D341Med (cell line): ENCODE results near the gene GUCA2A.

Experiments
- DNase-seq: peaks from one replicate; pipeline ENCODE4 v3.0.0; 2012; ENCODE audit warnings: low spot score

Gene GUCA2A

GRCh38 chr1:42153624-42154023 lies 10.9 kb downstream of the GUCA2A start:
- no peak for DNase-seq

GRCh38 chr1:42152907-42153600 lies 11.5 kb downstream of the GUCA2A start, which contains the start of gene GUCA2B:
GUCA2B (plus strand) TSS chr1:42153410; CDS start chr1:42153451, 41 bp downstream.
- DNase-seq: no peak

DNA sequence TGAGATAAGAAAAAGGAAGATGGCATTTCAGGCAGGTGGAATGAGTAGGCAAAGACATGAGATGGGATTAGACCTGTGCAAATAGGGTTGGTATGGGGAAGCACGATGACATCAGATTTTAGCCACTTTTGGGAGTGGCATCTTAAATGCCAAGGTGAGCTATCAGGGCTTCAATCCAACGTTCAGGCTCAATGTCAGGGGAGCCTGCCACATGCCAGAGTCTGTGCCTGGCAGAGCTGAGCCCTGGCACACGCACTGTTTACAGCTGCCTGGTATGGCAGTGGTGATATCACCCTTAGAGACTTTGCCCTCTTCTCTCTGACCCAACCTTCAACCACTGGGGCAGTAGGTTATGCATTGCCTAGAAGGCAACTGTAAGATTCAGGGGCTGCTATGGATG lies 12.4 kb downstream of the GUCA2A start:
- DNase-seq: no peak

DNA sequence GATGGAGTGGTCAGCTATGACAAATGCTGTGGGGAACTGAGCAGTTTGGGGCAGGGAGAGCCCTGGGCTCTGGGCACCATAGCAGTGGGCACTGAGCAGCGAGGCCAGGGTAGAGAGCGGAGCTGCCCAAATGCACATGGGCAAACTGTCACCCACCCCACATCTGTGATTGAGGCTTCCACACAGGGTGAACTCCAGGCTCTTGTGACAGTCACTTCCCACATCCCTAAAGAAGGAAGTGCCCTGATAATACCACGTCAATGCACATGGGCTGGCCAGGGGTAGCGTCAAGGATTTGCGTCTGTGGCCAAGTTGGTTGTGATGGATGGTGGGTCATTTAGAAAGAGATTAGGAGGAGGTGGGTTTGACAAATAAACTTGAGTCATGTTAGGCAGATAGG lies 13.9 kb downstream of the GUCA2A start:
- DNase-seq: no peak

DNA sequence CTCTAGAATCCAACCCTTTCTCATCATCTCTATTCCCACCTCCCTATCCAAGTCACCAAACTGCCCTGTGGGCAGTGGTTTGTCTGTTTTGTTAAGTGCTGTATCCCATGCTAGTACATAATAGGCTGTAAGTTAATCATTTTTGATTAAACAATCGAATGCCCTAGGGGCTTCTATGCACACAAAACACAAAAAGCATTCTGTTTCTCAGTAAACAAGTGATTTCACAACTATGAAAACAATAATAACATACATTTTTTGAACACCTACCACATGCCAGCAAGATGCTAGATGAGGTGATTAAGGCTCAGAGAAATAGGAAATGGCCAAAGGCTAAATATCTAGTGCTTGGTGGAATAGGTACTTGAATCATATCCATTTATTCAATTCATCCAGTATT lies 16.4 kb downstream of the GUCA2A start:
- no peak for DNase-seq

DNA sequence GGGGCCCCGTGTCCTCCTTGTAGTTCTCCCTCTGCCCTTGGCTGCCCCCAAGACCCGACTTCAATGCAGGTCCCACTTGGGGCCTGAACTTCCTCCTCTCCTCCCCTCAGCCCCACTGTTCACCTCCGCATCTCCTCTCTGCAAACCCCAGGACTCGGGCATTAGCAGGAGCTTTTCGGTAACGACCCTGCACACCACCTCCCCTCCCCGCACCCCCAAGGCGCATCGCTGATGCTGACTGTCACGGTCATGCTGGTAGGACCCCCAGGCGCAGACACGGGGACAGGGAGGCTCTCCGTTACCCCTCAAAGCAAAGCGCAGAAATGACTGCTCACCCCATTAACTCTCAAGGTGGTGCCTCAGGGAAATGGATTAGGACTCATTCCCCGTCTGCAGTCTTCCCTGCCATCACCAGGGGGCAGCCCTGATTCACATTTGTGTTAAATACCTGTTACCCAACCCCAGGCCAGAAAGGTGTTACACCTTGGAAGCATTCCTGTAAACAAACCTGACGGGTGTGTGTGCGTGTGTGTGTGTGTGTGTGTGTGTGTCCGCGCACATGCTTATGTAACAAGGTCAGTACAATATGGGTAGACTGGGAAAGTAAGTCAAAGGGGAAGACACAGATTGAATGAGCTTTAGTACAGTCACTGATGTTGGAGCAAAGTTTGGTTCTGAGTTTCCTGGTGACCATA lies 17.8 kb downstream of the GUCA2A start:
- DNase-seq: peak; percentile 81

DNA sequence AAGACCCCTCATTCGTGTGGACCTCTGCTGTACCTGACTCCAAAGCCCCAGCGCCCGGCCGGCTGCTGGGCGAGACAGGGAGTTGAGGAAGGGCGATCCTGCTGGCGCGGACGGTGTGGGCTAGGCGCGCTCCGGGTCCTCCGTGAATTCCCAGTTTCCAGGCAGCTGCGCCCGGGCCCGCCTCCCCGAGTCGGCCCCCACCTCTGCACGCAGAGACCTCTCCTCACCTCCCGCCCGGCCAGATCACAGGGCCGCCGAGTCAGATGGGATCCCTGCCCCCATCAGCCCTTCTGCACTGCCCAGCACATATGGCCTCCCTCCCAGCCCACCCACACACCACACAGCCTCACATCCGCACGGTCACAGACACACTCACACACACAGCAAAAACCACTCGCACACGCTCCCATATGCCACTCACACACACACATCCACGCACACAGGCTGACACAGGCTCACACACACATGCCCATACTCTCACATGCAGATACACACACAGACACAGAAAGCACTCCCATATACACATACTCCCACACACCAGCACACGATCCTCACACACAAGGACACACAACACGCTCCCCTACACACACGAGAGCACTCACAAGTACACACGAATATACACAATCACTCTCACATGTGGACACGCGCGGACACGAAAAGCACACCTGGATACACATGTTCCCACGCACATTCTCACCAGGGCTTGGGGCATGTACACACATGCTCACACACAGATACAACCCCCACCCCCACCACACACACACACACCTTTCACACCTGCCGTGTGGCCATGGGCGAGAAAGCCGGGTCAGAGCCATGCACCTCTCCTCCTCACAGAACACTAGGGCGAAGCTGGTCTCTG lies 18.6 kb downstream of the GUCA2A start:
- DNase-seq: no peak

DNA sequence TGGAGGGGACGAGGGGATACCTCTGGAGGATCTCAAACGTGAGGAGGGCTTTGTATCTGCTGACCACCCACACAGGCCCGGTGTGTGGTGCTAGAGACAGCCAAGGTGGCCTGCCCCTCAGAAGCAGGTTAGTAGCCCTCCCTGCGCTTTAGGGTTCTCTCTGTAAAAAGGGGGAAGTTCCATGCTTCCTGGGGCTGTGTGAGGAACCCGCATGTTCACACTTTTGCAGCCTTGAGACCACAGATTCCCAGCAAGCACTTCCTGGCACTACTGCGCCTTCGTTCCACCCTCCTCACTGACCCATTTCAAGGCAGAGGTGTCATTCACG lies 19.2 kb downstream of the GUCA2A start:
- DNase-seq: no peak

DNA sequence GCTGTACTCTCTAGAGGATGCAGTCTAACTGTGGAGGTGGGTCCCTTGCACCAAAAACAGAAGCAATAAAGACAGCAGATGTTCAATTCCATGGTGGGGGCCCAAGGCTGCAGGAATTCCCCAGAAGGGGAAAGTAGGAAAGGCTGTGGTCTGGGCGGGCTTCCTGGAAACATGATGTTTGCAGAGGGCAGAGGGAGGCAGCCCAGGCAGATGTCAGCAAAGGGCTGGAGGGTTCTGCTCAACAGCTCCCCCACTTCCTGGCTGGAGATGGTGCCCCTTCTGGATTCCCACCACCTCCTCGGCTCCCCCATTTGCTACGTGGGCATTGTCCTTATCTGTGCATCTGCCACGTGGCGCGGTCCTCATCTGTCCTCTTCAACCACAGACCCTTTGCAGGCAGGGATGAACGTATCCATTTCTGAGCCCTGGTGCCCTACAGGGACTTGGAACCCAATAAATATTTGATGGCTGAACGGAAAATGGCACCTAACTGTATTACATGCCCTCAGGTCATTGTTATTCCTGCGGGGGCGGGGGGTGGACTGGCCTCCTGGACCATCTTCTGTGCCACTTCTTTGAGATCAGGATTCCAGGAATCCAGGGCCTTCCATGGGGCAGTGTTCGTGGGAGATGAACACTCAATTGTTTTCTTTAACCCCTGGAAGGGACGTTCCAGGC lies 19.7 kb downstream of the GUCA2A start:
- no peak for DNase-seq

- DNase-seq: no peak
These were observed 20.4 kb downstream of the GUCA2A start for GRCh38 chr1:42143896-42144710.

DNA sequence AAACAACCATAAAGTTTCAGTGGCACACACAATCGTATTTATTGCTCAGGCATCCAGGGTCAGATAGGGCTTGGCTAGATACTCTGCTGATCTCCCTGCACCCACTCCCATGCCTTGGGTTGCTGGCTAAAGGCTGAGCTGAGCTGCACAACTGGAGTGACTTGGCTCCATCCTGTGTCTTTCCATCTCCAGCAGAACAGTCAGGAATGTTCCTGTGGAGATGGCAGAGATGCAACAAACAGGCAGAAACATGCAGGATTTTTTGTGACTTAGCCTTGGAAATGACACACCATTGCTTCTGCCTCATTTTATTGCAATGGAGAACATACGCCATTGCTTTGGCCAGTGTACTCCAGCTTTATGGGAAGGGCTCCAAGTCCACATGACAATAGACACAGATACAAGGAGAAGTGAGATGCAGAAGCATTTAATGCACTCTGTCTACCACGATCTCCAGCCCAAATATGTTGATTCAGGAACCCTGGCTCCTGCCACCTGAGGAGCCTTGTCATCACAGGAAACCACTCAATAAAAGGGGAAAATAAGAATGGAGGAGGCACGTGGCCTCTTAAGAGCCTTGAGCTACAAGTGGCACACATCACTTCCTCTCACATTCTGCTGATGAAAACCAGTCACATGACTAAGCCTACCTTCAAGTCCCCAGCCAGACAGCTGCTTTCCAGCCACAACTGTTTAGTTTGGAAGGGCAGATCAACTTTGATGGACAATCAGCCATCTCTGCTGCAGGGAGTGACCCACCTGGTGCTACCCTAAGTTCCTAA lies 21.5 kb downstream of the GUCA2A start:
- no peak for DNase-seq

GRCh38 chr1:42141978-42142377 lies 22.6 kb downstream of the GUCA2A start:
- no peak for DNase-seq

- DNase-seq: no peak
These were observed 24.4 kb downstream of the GUCA2A start for GRCh38 chr1:42140191-42140590.

DNA sequence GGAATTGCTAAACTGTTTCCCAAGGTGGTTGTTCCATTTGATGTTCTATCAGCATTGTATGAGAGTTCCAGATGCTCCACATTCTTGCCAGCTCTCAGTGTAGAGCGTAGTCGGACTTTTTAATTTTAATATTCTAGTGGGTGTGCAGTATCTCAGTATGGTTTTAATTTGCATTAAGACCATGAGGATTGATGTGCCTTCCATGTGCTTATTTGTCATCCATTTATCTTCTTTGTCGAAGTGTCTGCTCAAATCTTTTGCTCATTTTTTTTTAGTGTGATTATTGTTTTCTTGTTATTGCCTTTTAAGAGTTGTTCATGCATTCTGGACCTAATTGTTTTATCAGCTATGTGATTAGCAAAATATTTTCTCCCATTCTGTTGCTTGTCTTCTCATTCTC lies 25.1 kb downstream of the GUCA2A start:
- no peak for DNase-seq

- no peak for DNase-seq
These were observed 26.0 kb downstream of the GUCA2A start for GRCh38 chr1:42138586-42138985.

DNA sequence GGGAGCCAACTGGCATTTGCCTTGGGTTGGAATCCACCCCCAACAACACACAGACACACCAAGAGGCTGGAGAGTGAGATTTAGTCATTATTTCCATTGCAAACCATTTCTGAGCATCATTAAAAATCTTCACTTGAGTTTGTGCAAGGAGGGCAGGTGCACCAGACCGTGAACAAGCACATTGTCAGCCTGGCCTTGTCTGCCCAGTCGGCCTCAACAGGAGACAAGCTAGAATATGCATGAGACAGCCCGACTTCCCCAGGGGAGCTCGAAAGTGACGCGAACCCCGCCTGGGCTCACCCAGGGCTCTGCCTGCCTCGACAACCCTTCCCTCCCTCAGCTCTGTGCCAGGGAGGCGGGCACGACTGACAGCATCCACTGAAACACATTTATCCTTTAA lies 26.8 kb downstream of the GUCA2A start:
- DNase-seq: no peak

DNA sequence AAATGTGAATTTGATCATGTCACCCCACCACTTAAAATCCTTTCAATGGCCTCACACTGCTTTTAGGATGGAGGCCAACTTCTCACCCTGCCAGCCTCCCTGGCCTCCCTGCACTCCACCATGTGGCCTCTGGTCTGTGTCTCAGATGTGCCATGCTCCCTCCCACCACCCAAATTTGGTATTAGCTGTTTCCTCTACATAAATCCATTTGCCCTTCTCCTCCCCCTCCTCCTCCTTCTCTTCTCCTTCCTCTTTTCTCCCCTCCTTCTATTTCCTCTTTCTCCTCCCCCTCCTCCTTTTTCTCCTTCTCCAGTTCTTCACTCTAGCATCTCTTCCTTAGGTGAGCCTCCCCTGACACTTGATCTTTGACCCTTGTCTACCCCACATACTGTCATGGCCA lies 28.1 kb downstream of the GUCA2A start:
- no peak for DNase-seq

DNA sequence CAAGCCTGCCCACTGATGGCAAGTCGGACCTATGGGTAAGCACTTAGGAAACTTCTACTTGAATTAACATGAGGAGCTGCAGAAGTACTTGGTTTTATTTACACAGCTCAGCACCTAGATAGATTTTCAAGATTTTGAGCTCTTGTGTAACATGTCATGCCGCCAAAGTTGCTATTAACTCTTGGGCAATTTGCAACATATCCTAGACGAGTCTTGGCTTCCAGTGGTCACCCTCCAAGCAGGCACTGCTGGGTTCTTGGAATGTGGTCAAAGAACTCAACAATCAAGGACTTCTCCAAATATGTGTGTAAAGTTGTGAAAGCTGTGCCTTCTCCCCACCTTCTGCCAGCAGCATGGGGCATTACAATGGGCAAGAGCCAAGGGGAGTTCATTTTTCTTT lies 29.1 kb downstream of the GUCA2A start:
- no peak for DNase-seq

DNA sequence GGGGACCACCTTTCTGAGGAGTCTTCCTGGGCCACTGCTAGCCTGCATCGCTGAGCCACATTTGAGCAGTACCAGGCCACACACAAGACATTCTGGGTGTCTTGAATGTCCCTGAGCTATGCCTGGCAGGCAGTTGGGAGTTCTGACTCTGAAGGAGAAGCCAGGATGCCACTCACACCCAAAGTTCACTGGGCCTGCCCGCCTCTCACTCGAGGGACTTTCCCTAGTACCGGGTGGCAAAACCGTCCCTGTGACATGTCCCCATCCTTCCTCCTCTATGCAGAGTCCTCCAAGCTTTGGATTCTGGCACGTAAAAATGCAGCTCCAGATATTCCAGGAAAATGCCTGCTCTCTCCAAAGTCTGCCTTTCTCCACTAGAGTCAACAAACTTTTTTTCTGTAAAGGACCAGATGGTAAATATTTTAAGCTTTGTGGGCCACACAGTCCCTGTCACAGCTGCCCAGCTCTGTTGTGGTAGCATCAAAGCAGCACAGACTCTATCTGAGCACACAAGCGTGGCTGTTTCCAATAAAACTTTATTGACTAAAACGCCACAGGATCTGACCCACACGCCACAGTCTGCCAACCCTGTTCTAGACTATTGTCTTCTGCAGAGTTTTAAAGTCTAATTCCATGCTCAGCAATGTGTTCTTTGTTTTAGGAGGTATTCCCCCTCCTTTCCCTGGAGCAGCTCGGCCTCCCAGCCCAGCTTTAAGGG lies 30.6 kb downstream of the GUCA2A start:
- DNase-seq: no peak

GRCh38 chr1:42133390-42133789 lies 31.2 kb downstream of the GUCA2A start:
- DNase-seq: no peak
